KOPT-K1 (cell line): ENCODE measurements around the gene YIPF2.

Experiments used
- H3K27ac ChIP-seq: fragments of 200-600 bp; sonication (generic); 2 replicates; pipeline ENCODE4 v1.5.1; 2016; ENCODE audit warnings: antibody characterized with exemption, mild to moderate bottlenecking, low read depth, low read length; ENCODE audit not compliant: poor library complexity, severe bottlenecking
- H3K36me3 ChIP-seq: fragments of 200-600 bp; sonication (generic); 2 replicates; pipeline ENCODE4 v1.5.1; 2017; ENCODE audit warnings: antibody characterized with exemption, mild to moderate bottlenecking, low read length, moderate library complexity; ENCODE audit not compliant: insufficient read depth
- H3K9me3 ChIP-seq: fragments of 200-600 bp; sonication (generic); 2 replicates; pipeline ENCODE4 v1.5.1; 2017; ENCODE audit warnings: antibody characterized with exemption, low read length, mild to moderate bottlenecking; ENCODE audit not compliant: insufficient read depth, poor library complexity, severe bottlenecking

YIPF2 gene

DNA sequence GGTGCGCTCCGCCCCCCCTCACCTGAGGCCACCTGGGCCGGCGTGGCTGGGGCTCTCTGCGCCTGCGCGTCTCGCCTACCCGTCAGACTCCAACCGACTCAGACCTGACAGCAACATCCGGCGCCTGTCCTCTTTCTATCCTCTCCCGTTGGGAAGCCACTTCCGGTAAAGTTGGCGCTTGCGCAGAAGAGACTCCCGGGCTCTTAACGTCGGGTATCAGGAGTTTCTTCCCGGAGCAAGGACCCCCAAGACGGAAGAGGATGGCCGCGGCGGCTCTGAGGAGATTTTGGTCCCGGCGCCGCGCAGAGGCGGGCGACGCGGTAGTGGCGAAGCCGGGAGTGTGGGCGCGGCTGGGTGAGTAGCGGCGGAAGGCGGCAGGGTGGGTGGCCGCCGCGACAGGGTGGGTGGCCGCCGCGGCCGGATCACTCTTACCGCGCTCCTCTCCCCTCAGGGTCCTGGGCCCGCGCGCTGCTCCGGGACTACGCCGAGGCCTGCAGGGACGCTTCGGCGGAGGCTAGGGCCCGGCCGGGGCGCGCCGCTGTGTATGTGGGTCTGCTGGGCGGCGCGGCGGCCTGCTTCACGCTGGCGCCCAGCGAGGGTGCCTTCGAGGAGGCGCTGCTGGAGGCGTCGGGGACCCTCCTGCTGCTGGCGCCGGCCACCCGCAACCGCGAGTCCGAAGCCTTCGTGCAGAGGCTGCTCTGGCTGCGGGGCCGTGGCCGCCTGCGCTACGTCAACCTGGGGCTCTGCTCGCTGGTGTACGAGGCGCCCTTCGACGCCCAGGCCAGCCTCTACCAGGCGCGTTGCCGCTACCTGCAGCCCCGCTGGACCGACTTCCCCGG lies at the start of gene YIPF2, which contains the start of gene TIMM29:
Gene YIPF2, minus strand, starts transcription at position 77 of the 839 bp plus-strand sequence. CDS start 229 bp downstream, outside the sequence.
Gene TIMM29, plus strand, starts transcription at position 249 of the 839 bp plus-strand sequence. Its CDS starts 12 bp downstream, at position 261.
- Histone ChIP-seq H3K9me3 (no peaks in the 10 kb centered on the region), H3K27ac (peak within 1 kb of the TSS; percentile 67), H3K36me3 (peaks cover 39% of the 10 kb centered on the region)

DNA sequence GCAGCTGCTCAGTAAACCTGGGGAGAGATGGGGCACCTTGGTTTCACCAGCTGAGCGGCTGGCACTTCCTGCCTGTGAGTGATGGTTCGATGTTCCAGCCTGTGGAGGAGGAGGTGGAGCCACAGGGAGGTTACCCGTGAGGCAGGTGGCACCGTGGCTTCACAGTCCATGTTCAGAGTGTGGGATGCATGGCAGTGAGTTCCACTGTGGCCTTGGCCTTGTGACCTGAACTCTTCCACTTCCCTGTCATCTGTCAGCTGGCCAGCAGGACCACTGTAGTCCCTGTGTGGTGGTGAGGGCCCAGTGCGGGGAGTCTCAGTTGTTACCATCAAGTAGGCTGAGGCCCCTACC lies 49.3 kb upstream of the YIPF2 start:
- Histone ChIP-seq H3K36me3 (peaks cover 34% of the 10 kb centered on the region), H3K9me3 (no peaks in the 10 kb centered on the region), H3K27ac (no peak overlapping the region)

DNA sequence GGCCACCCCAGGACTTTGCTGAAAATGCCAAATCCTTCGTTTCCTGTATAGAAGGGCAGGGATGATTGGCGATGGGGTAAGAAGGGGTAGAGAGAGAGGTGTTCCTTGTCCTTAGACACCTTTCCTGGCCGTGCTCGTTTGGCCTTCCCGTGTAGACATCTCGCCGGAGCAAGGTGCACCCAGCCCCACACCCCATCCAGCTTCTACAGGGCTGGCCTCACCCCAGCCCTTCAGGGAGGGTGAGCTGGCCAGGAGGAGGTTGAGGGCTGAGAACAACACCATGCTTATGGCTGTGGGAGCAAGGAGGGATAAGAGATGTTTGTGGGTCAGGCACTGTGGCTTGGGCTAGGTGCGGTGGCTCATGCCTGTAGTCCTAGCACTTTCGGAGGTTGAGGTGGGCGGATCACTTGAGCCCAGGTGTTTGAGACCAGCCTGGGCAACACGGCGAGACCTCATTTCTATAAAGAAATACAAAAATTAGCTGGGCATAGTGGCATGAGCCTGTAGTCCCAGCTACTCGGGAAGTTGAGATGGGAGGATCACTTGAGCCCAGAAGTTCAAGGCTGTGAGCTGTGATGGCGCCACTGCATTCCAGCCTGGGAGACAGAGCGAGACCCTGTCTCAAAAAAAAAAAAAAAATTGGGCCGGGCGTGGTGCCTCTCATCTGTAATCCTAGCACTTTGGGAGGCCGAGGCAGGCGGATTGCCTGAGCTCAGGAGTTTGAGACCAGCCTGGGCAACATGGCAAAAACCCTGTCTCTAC lies 47.9 kb upstream of the YIPF2 start:
- H3K36me3 ChIP-seq, result peaks cover 29% of the 10 kb centered on the region
- no peaks in the 10 kb centered on the region for H3K9me3 ChIP-seq
- H3K27ac ChIP-seq, result no peak overlapping the region

DNA sequence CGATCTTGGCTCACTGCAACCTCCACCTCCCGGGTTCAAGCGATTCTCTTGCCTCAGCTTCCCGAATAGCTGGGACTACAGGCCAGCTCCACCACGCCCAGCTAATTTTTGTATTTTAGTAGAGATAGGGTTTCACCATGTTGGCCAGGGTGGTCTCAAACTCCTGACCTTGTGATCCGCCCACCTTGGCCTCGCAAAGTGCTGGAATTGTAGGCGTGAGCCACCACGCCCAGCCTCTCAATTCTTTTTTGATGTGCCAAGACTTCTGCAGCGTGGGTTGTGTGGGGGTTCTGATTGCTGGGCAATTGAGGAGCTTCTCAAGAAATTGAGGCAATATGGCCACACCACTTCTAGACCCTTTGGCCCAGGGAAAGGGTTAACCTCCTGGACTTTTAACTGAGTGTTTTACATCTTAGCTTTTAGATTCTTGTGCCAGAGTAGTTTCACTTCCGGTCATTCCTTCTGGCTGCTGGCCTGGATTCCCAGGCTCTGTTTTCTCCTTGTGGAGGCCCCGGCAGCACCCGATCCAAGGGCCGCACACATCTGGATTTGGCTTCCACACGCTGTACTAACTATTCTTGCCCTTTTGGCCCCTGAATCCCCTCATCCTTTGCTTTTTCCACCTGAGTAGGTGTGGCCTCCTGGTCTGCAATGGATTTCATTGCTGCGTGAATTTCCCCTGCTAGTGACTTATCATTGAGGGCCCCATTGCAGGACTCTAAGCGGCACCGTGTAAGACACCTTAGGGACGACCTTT lies 47.1 kb upstream of the YIPF2 start:
- no peak overlapping the region for H3K27ac ChIP-seq

DNA sequence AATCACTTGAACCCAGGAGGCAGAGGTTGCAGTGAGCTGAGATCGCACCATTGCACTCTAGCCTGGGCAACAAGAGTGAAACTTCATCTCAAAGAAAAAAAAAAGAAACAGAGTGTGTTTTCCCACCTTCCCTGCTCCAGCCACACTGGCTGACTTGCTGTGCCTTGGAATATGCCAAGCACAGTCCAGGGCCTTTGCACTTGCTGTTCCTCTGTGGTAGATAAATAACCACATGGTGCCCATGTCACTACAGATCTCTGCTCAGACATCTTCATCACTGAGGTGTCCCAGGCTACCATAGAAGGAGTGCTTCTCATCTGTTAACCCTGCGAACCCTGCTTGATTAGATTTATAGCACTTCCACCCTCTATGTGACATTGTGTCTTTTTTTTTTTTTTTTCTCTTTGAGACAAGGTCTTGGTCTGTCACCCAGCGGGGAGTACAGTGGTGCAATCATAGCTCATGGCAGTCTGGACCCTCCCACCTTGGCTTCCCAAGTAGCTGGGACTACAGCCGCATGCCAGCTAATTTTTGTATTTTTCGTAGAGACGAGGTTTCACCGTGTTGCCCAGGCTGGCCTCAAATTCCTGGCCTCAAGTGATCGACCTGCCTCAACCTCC lies 42.8 kb upstream of the YIPF2 start:
- Histone ChIP-seq H3K9me3 (no peaks in the 10 kb centered on the region), H3K27ac (no peak overlapping the region), H3K36me3 (0 out of 2 replicates have a peak, but pooled peaks cover 4% of the 10 kb centered on the region)

More for the DNA sequence above, 47.1 kb upstream of the YIPF2 start:
- peaks cover 24% of the 10 kb centered on the region for H3K36me3 ChIP-seq
- H3K9me3 ChIP-seq, result no peaks in the 10 kb centered on the region

DNA sequence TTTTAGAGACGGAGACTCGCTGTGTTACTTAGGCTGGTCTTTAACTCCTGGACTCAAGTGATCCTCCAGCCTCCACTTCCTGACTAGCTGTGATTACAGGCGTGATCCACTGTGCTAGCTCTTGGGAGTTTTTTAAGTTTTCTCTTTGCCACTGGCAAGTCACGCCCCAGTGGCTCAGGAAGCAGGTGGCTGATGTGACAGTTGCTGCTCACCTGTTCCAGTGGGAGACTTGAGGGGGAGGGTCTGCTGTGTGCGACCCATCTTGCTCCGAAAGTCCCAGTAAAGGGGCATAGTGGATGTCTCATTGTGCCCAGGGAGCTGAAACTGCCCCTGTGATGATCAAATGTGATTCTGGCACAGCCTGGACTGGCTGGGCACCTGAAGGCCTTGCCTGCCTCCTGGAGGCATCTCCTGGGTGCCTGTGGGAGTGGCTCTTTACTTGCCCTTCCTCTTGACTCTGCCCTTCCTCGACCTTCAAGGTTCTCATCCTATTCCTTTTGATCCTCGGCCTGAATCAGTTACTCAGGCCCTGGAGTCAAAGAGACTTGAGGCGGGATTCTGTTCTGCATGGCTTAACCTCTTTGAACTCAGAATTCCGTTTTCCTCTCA lies 40.2 kb upstream of the YIPF2 start:
- Histone ChIP-seq H3K36me3 (peaks cover 13% of the 10 kb centered on the region; the same call in 1 of the 2 replicates), H3K27ac (peak overlapping the region; percentile 77), H3K9me3 (no peaks in the 10 kb centered on the region)

DNA sequence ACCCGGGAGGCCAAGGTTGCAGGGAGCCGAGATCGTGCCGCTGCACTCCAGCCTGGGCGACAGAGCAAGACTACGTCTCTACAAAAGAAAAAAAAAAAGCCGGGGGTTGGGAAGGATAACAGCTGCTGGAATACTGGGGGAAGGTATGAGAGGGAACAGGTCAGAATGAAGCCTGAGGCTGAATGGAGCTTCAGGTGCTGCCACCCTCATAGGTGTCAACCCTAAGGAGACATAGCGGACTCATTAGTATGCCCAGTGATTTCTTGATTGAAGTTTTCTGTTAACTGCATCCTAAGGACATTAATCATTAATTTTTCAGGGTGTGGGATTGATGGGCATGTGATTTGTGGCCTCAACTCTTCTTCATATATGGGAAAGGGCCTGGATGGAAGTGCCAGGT lies 38.4 kb upstream of the YIPF2 start:
- H3K36me3 ChIP-seq, result peaks cover 13% of the 10 kb centered on the region; the same call in 1 of the 2 replicates
- peak overlapping the region; percentile 31 for H3K27ac ChIP-seq
- H3K9me3 ChIP-seq, result no peaks in the 10 kb centered on the region

DNA sequence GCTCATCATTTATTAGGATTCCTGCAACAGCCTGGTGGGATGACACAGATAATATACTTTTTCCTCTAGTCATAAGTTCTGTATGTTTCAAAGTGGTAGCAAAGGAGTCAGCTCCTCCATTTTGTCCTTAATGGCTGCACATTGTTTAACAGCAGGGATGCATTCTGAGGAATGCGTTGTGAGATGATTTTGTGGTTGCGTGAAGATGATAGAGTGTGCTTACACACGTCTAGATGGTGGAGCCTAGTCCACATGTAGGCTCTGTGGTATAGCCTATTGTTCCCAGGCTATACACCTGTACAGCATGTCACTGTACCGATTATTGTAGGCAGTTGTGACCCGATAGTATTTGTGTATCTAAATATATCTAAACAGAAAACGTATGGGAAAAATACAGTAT lies 37.0 kb upstream of the YIPF2 start:
- Histone ChIP-seq H3K36me3 (peaks cover 13% of the 10 kb centered on the region; the same call in 1 of the 2 replicates), H3K27ac (peak overlapping the region; percentile 21), H3K9me3 (no peaks in the 10 kb centered on the region)

DNA sequence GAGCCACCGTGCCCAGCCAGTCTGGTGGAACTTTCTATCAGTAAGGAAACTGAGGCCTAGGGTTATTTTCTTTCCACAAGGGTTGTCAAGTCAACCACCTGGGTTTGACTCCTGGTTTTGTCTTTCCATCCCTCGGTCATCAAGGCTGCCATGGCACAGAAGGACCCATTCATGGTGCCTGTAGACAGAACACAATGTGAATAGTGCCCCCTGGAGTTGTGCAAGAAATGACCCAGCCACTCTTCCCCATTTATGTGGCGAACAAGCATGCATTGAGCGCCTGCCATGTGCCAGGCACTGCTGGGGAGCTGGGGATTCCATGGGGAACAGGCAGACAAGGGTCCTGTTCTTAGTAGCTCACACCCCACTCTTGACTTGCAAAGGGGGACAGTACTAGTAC lies 36.5 kb upstream of the YIPF2 start:
- Histone ChIP-seq H3K27ac (peak overlapping the region; percentile 21), H3K9me3 (no peaks in the 10 kb centered on the region), H3K36me3 (peaks cover 13% of the 10 kb centered on the region; the same call in 1 of the 2 replicates)

DNA sequence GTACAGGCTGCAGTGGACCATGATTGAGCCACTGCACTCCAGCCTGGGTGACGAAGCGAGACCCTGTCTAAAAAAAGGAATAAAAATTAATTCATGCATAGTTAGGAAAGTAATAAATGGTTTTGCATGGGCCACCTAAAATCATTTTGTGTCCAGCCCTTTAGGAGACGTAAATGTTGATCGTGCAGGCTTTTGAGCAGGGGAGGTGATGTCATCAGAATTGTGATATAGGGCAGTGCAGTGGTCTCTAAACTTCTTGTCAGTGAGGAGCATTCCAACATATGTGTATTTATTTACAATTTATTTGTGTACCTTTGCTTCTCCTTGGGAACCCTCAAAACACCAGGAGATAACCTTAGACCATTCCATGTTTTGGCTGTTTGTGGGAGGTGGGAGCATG lies 35.4 kb upstream of the YIPF2 start:
- Histone ChIP-seq H3K27ac (peak overlapping the region; percentile 95), H3K36me3 (peaks cover 13% of the 10 kb centered on the region; the same call in 1 of the 2 replicates), H3K9me3 (no peaks in the 10 kb centered on the region)

DNA sequence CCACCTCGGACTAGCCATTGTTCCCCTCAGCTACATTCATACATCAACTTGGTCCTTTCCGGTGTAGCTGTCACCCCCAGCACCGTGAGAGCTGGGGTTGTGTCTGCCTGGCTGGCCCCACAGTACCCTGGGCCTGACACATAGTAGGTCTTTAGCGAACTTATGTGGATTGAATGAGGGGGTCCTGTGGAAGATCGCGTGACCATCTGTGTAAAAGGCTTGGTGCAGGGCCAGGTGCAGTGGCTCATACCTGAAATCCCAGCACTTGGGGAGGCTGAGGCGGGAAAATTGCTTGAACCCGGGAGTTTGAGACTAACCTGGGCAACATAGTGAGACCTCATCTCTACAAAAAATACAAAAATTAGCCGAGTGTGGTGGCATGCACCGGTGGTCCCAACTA lies 34.4 kb upstream of the YIPF2 start:
- H3K36me3 ChIP-seq, result peaks cover 13% of the 10 kb centered on the region; the same call in 1 of the 2 replicates
- no peaks in the 10 kb centered on the region for H3K9me3 ChIP-seq
- H3K27ac ChIP-seq, result peak overlapping the region; percentile 95

DNA sequence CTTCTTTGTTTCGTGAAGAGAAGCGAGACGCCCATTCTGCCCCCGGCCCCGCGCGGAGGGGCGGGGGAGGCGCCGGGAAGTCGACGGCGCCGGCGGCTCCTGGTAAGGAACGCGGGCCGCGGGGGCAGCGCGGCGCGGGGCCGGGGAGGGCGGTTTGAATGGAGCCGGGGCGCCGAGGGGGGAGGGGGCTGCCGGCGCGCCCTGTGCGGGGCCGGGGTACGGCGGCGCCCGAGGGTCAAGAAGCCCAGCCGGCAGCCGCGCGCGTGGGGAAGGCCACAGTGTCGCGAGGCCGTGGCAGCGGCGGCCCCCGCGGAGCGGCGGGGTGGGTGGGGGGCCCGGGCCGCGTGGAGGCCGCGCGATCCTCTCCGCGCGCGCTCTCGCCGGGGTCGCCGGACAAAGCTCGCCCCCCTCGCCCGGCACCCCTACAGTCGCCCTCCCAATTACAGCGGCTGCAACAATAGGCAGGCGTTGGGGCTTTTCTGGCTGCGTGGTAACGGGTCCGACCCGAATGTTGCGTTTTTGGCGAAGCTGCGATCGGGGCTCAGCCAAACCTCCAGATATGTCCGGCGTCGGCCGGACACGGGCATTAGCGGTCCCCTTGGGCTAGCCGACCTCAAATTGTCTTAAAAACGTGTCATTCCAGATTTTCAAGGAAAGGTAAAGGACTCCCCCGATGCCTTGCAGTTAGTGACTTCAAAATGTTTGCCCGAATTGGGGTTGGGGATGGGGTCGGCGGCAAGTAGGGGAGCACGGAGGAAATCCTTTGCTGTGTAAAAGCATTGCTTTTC lies 32.8 kb upstream of the YIPF2 start:
- no peaks in the 10 kb centered on the region for H3K9me3 ChIP-seq
- peaks cover 13% of the 10 kb centered on the region; the same call in 1 of the 2 replicates for H3K36me3 ChIP-seq
- H3K27ac ChIP-seq, result peak overlapping the region; percentile 95

DNA sequence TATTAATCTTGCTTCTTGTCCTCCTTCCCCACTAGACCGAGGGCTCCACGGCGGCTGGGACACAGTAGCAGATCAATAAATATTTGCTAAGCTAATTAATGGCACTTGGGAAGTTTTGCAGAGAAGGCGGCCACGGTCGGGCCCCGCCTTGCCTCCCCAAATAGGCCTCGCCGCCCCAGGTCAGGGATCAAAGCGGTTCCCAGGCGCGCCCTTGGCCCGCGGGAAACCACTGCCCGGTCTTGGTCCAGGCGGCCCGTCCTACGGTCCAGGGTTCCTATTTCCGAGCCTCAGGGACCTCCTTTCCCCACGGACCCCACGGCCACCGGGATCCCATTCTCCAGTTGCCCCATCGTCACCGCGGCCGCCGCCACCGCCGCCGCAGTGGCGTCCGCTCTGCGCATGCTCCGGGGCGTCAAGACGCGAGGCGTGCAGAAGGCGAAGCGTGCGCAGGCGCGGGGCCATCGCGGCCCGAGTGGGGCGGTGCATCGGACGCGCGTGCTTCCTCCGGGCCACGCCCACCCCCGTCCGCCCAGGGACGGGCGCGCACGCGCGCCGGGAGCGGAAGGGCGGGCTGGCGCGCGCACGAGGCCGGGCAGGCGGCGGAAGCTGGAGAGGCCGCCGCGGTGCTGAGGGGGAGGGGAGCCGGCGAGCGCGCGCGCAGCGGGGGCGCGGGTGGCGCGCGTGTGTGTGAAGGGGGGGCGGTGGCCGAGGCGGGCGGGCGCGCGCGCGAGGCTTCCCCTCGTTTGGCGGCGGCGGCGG lies 32.1 kb upstream of the YIPF2 start, which contains the start of gene SMARCA4:
Gene SMARCA4, plus strand, starts transcription at position 717 of the 759 bp plus-strand sequence. CDS start 23,122 bp downstream, outside the sequence.
- H3K9me3 ChIP-seq, result no peaks in the 10 kb centered on the region

More for the DNA sequence above, 32.1 kb upstream of the YIPF2 start, which contains the start of gene SMARCA4:
- Histone ChIP-seq H3K27ac (peak within 1 kb of the TSS; percentile 95), H3K36me3 (peaks cover 13% of the 10 kb centered on the region; the same call in 1 of the 2 replicates)
